NCI-H1105 treated with DMSO at 0.1 percent for 48 hours (cell line): ENCODE results near the gene GPR25.

Experiments
- DNase-seq: peaks from one replicate; lab custom pipeline; 2025; lab: John Stamatoyannopoulos, UW

Gene GPR25

DNA sequence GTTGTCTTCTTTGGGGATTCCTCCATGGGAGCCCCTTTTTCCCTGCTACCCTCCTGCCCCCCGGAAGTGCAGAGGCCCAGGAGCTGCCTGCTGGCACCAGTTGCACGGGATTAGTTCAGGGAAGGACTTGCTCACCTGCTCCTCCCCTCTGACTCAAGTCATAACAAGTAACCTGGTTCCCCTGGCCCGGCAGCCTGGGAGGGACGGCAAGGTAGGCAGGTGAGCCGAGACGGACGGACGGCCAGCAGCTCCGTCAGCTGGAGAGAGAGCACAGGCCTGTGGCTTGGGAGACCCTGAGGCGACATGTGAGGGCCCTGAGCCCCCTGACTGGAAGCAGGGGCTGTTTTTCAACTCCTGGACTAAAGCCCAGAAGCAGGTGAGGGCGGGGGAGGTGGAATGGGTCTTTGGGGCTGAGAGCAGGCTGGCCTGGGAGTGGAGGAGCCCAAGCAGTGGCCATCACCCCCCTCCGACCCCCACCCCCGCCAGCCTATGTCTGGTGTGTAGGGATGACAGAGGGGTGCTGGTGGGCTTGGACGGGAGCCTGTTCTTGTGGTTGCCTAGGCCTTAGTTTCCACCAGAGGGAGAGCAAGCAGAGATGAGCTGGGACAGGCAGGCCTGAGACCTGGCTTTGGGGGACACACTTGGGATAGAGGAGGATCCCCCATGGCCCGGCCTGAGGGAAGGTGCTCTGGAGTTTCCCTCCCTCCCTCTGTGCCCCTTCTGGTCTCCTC, 22.1 kb downstream of the GPR25 start, which contains the start of gene INAVA:
Gene INAVA (plus strand): TSS at position 189 of the 731 bp plus-strand sequence. CDS start 3,501 bp downstream, outside the sequence.
- peak; percentile 21 for DNase-seq

DNA sequence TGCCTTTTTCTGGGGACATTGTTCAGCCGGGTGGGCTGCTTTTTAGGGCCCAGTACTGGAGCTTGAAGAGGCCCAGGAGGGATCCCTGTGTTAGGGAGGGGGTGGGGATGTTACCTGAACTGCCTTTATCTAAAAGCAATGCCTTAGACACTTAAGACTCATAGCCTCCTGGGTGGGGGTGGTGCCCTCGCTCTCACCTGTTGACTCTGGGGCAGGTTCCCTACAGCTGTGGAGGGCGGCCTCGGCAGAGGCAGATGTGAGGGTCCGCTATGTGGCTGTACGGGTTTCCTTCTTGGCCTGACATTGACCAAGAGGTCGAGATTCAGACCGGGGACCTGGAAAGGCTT, 22.6 kb downstream of the GPR25 start:
- DNase-seq, result no peak

DNA sequence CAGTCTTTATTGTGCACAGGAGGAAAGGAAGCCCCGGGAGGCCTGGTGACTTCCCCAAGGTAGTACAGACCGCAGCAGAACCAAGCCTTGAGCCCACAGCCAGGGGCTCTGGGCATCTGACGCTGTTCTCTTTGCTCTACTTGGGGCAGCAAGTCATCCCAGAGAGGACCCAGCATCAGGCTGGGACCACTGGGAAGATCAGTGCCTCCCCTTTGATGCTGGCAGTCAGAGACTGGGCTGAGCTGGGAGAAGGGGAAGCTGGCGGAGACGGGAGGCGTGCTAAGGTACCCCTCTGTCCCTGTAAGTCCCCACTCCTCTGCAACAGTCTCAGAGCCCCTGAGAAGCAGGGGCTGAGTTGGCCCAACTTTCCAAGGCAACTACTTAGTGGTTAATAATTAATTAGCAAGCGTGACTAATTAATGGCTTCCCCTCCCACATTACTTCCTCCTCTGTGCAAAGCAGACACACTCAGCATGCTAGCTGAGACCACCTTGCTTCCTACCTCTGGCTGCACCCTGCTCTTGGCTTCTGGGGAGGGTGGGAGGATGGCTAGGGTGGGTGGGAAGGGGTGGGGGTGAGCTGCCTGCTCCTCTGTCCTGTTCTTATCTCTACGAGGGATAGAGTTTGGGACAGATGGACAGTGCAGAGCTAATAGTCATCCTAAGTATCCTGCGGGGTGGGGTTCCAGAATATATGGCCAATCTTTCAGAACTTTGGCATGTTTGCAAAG, 23.2 kb downstream of the GPR25 start:
- no peak for DNase-seq

DNA sequence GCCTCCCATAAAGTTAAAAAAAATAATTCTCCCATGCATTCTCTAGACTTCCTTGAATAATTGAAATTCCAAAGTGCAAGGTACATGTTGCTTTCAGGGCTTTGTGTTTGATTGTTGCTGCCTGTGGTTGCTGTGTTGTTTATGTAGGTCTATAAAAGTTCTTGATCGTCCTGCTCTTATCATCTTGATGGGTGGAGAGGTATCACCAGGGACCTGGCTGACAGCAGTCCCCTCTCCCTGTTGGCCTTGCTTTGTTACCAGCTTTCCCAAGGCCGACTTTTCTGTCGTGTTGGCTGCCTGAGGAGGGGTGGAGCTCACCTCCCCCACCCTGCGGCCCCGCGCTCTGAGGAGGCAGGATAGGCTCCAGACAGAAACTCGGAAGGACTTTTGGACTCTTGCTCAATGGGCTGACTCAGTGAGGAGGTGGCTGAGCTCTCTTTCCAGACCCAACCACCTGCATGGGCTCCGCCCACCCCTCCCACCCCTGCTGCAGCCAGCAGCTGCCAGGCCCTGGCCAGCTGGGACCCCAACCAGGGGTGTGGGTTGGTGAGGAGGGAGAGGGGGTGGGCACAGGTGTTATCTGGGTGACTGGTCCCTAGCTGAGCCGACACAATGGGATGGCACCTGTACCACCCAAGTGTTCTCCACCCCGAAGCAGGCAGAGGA, 23.9 kb downstream of the GPR25 start:
- DNase-seq, result no peak

DNA sequence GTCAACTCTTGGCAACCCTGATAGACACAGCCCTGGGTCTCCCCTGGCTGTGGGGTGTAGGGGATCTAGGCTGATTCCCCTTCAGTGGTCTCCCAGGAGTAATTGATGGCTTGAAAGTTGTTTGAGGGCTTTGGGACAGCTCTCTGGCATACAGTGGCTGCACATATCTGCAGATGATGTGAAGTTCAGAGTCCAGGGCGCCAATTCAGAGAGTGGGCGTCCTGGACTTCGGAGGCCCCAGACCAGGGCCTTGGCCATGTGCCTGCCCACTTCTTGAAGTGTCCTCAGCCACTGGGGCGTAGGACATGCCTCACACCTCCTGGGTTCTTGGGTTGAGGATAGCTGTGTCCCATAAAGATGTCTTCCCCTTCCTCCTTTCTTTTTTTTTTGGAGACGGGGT, 24.5 kb downstream of the GPR25 start:
- no peak for DNase-seq

DNA sequence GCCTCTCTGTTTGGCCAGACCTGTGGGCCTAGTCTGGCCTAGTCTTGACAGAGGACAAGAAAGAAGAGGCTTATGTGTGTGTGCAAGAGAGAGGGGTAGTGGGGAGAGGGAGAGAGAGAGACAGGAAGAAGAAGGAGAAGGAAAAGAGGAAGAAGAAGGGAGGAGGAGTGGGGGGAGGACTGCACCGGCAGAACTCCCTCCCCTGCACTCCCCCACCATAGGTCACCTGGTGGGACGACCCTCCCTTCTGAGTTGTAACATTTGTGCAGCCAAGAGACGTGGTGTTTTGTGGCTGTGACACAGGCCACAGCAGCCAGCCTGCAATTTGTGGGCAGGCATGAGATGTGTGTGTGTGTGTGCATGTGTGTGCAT, 26.2 kb downstream of the GPR25 start:
- DNase-seq, result no peak

DNA sequence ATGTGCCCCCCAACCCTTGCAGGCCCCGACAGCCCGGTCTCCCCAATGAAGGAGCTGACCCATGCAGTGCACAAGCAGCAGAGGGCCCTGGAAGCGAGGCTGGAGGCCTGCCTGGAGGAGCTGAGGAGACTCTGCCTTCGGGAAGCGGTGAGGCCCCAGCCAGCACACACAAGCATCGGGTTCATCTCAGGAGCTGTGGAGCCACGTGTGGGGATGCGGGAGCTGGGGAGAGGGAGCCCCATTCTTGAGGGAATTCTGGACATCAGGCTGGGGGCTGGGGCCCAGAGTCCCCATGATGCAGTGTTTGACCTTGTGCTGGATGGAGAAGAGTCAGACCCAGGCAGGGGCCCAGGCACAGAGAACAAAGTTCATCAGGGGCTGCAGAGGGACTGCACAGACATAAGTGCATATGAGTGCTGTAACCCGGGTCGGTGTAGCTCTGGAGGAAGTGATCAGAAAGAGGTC, 26.7 kb downstream of the GPR25 start:
- no peak for DNase-seq

DNA sequence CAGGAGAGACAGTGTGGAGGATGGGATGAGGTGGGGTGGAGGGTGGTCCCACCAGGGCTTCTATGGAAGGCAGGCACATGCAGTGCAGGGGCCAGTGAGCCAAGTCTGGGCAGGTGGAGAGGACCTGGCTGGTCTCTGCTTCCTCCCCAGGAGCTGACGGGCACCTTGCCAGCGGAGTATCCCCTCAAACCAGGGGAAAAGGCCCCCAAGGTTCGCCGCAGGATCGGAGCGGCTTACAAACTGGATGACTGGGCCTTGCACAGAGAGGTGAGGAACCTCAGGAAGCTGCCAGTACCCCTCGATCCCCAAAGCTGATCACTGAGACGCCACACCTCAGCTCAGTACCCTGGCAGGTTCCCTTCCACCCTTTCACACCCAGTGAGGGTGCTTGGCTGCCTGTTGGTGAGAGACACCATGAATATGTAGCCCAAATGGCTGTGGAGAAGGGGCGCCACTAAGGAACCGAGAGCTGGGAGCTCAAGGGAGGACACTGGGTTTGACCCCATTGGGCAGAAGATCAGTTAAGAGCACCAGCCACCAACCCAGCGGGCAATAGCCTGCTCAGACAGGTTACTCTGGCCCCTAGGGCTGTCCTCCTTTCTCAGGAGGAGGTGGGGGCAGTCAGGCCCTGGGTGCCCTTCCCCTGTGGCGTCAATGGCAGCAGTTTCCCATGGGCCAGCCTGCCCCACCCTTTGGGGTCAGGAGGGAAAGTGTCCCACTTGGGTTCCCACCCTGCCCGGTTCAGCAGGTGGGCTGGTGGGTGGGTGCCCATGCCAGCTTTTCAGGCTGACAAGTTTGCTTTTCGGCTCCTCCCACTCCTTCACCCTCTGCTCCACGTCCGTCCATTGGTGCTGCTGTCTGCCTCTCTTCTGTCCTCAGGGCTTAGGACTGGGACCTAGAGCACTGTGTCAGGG, 27.4 kb downstream of the GPR25 start:
- no peak for DNase-seq

DNA sequence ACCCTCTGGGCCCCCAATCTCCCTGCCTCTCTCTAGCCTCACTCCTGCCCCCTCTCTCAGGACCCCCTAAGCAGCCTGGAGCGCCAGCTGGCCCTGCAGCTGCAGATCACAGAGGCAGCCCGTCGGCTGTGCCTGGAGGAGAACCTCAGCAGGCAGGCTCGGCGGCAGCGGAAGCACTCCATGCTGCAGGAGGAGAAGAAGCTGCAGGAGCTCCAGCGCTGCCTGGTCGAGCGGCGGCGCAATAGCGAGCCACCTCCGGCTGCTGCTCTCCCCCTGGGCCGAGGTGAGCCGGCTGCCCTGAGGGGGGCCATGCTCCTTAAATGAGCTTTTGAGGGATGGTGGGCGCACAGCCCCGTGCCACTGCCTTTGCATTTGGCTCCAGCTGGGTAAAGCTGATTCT, 28.1 kb downstream of the GPR25 start:
- no peak for DNase-seq

DNA sequence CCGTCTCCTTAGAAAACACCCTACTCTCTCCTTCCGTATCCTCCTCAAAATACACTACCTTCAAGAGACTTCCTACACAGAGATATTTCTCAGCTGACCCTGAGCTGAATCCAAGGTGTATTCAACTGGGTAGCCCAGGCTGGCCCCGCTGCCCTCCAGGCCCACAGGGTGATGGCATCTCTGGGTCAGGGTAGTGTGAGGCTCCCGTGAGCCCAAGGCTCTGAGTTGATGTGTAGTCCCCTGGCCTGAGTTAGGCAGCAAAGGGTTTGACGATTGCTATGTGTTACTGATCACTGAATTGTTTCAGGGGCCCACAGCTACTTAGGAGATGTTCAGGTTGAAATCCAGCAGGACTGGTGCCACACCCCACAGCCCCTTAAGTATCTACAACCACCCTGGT, 28.6 kb downstream of the GPR25 start:
- no peak for DNase-seq

DNA sequence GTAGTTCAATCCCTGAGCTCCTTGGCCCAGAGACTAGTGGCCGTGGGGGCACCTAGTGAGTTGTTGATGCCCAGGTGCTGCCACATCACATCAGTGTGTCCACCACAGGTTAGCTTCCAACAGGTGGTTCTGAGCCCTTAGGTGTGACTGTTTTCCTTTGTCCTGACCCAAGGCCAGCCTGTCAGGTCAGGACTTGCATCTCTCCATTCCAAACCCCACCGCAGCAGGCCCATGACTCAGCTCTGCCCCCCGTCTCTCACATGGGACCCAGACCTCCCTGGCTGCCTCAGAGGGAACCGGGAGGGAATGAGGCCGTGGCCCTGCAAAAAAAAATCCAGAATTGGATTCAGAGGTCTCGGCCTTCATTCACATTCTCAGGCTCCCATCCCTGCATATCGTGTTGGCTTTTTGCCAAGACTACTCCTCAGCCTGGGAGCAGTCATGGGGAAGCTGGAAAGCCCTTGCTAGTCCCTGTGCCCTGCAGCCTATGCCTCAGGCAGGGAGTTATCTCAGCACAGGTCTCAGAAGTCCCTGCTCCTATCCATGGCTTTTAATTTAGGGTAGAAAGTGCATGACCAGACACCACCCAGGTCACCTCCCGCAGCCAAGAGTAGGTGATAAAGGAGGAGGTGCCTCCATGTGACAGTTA, 29.1 kb downstream of the GPR25 start:
- peak; percentile 28 for DNase-seq

DNA sequence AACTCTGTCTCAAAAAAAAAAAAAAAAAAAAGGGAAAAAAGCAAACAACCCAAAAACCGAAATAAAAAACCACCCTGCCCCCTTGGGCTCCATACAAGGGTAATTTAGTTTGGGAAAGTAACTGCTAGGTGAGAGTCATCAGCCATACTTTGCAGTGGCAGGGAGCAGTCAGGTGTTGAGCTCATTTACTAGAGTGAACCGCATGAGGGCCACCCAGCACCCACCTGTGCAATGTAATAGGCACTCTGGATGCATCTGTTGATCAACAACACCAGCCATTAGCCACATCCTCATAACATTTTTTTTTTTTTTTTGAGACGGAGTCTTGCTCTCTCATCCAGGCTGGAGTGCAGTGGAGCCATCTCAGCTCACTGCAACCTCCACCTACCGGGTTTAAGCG, 31.0 kb downstream of the GPR25 start:
- no peak for DNase-seq

DNA sequence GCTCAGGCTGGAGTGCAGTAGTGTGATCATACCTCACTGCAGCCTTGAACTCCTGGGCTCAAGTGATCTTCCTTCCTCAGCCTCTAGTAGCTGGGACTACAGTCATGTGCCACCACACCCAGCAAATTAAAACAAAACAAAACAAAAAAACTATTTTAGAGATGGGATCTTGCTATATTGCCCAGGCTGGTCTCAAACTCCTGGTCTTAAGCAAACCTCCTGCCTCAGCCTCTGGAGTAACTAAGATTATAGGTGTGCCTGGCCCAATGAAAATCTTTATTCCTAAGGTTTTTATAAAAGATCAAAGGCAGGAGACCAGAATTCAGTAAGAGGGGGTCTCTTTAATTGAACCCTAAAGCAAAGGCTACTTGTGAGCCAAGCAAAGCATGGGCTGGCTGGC, 32.0 kb downstream of the GPR25 start:
- DNase-seq, result no peak

DNA sequence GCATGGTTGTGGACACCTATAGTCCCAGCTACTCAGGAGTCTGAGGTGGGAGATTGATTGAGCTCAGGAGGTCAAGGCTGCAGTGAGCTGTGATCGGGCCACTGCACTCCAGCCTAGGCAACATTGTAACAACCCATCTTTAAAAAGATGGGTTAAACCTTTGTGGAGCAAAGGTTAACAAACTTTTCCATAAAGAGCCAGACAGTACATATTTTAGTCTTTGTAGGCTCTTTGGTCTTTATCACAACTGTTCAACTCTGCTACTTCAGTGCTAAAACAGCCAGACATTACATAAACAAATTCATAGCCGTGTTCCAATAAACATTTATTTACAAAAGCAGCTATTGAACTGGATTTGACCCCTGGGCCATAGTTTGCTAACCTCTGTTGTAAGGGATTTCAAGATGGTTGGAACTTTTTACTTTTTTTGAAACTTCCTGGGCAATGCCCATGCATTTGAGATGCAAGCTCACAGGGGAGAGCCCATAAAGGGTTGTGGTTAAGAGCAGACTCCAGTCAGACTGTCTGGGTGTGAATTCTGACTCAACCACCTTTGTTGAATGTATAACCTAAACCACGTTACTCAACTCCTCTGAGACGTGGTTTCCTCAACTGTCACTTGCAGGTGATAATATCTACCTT, 32.8 kb downstream of the GPR25 start:
- no peak for DNase-seq

DNA sequence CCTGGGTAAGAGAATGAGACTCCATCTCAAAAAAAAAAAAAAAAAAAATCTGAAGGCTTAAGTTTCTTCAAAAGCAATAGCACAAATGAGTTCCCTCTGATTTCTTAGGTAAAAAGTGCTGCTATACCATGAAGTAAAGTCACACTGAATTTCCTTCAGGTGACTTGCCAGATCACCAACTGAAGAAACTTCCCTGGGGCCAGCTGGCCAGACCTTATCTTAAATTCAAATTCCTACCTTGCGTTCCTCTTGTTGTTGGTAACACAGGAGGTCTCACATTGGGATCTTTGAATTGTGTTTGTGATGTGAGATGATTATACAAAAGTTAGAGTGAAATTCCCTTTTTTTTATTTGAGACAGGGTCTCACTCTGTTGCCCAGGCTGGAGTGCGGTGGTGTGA, 33.7 kb downstream of the GPR25 start:
- DNase-seq, result no peak

DNA sequence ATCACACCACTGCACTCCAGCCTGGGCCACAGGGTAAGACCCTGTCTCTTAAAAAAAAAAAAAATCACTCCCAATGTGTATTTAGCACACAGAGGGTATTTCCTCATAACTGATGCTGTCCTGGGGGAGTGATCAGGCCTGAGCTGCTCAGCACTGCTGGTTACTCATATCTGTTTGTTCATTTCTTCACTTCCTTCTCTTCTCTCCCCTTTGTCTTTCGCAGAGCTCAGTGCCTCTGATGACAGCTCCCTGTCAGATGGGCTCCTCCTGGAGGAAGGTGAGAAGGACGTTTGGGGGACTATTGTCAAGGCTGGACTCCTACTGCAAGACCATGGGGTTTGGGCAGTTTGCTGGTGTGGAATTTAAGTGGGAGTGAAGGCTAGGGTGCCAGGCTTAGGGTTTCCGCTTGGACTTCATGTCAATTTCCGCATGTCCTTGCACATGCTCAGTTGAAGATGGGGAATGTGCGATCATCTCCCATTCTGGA, 34.9 kb downstream of the GPR25 start:
- no peak for DNase-seq

DNA sequence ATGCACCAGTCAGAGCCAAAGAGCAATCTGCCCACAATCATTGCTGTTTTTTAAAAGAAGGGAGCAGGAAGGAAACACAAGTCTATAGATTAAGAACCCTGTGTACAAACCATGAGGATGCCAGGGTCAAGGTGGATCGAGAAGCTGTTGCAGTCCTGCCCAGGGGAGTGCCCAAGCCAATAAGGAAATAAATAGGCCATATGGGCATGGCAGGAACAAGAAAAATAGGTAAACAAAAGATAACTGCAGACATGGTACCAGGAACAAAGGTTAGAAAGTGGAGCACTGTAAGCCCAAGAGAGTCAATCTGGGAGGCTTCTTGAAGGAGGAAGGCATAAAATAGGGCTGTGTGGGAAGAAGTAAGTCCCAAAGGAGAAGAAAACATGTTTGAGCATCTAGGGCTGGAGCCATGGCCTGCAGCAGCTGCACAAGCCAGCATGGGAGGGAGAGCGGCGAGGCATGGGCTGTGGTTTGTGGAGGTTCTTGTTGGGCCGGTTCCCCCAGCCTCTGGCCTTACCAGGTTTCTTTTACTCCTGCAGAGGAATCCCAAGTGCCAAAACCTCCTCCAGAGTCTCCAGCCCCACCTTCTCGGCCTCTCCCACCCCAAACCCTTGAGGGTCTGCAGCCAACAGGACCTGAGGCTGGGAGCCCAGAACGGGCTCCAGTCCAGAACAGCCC, 35.5 kb downstream of the GPR25 start:
- no peak for DNase-seq

DNA sequence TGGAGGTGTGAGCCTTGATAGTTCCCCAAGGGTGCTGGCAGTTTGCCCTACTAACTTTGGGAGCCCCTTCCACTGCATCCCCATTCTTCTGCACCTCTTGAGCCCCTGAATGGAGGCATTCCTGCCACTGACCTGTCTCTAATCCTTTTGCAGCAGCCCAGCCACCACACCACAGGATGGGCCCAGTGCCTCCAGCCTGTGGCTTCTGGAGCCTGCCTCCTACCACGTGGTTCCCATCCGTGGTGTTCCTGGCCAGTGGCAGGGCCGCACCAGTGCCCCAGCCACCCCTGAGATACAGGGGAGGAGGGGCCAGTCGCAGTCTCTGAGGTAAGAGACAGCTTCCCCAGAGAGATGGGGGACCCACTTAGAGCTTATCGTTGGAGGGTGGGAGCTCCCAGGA, 36.3 kb downstream of the GPR25 start:
- DNase-seq, result no peak

DNA sequence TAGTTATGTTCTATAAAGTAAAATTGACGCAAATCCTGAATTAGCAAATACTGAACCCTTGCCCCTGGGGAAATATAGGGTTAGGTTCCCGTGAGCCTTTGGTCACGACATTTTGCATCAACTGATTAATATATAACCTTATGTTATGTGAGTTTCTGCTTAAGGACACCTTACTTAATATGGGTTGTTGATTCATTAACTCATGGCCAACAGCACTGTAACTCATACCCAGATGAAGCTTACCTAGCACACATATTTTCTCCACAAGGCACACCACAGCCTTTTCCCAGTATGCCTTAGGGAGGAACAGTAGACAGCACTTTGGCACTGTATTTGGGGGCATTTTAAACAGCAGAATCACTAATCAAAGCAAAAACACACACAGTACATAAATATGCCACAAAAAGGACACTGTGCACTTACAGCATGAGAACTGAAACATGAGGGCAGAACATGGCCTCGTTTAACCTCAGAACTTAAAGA, 37.0 kb downstream of the GPR25 start:
- no peak for DNase-seq

DNA sequence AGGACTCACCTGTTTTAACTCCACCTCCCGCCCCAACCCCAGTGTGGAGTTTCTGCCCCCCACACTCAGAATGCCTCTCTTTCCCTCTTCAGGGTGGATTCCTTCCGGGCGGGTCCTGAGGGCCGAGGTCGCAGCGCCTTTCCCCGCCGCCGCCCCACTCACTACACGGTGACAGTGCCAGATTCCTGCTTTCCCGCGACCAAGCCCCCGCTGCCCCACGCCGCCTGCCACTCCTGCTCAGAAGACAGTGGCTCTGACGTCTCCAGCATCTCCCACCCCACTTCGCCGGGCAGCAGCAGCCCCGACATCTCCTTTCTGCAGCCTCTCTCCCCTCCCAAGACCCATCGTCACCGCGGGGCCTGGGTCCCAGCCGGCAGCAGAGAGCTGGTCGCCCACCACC, 38.6 kb downstream of the GPR25 start:
- no peak for DNase-seq
